Glutamatergic neuron (in vitro differentiated cells): ENCODE measurements around the gene CXXC5. TPM values are rescaled to one million over a fixed set of nuclear protein-coding genes. Genes with fewer than 3 reads are reported as not detected.
A peak's percentile ranks its signal among the peaks of the same experiment; 100 is the strongest.

Experiments used
- DNase-seq: peaks from one replicate; pipeline ENCODE4 v3.0.0; 2022
- H3K27ac Mint-ChIP-seq: one replicate; pipeline ENCODE4 v1.8.0; 2020; ENCODE audit warnings: mild to moderate bottlenecking, mixed read lengths, inconsistent platforms; ENCODE audit not compliant: unreplicated experiment
- H3K27me3 Mint-ChIP-seq: one replicate; pipeline ENCODE4 v1.8.0; 2020; ENCODE audit warnings: mild to moderate bottlenecking, moderate library complexity, mixed read lengths, inconsistent platforms; ENCODE audit not compliant: unreplicated experiment
- H3K36me3 Mint-ChIP-seq: one replicate; pipeline ENCODE4 v1.8.0; 2020; ENCODE audit warnings: mild to moderate bottlenecking, mixed read lengths, inconsistent platforms; ENCODE audit not compliant: unreplicated experiment
- H3K4me1 Mint-ChIP-seq: one replicate; pipeline ENCODE4 v1.8.0; 2020; ENCODE audit warnings: mild to moderate bottlenecking, low read depth, mixed read lengths, inconsistent platforms; ENCODE audit not compliant: unreplicated experiment
- H3K4me3 Mint-ChIP-seq: one replicate; pipeline ENCODE4 v1.8.0; 2020; ENCODE audit warnings: mild to moderate bottlenecking, mixed read lengths, inconsistent platforms; ENCODE audit not compliant: unreplicated experiment
- H3K9me3 Mint-ChIP-seq: one replicate; pipeline ENCODE4 v1.8.0; 2020; ENCODE audit warnings: mild to moderate bottlenecking, moderate library complexity, mixed read lengths, inconsistent platforms; ENCODE audit not compliant: unreplicated experiment
- CTCF ChIP-seq: fragments of 200-600 bp; sonication (generic); IDR thresholded peaks from one replicate; pipeline ENCODE4 v1.5.0; 2021; ENCODE audit not compliant: partially characterized antibody, unreplicated experiment
- total RNA-seq: library from RNA; stranded (reverse); fragmentation: NEBNext Ultra II Directional; extraction: Animal tissue kit (Norgen Biotek cat#: 25700); gene quantifications from one replicate; pipeline ENCODE4 v1.2.1, GENCODE V29; 2021; ENCODE audit not compliant: unreplicated experiment

CXXC5 gene
- total RNA-seq, 1 donor from 2014 or later = 130 TPM

DNA sequence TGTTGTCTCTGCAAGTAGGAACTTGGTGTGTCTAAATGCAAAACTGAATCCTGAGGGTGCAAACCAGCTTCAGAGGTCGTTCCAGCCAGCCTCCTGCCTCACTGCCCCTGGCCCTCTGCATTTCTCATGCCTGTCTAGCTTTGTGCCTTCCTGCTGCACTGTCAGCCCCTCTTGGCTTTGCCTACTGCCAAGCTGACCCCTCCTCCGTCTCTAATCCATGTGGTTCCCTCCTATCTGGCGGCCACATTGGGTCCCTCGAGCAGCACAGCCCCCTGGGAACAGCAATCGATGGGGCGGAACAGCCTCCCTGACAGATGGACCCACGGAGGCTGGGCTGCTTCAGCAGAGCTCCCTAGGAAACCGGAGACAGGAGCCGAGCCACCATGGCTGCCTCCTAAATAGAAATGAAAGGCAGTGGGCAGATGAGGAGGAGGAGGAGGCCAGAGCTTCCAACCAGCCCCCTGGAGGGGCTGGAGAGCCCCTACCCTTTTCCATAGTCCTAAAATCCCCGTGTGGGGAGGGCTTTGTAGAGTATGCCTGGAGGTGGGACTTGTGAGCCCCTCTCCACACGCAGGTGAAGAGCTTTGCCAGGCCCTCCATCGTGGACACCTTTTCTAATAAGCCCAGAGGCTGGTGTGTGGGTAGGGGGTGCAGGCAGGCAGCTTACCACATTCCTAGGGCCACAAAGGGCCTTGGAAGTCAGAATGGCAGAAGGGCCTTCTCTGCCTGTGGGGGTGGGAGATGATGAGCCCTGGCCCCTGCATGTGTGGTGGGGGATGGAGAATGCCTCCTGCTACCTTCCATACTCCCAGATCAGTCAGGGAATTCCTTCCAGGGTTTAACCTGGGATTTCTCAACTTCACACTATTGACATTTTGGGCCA is 9.2 kb upstream of the CXXC5 start:
- peak overlapping the region; percentile 90 for H3K4me3 Mint-ChIP-seq

GRCh38 chr5:139639619-139640380 is 8.3 kb upstream of the CXXC5 start:
- H3K4me3 Mint-ChIP-seq = peak overlapping the region; percentile 90
- H3K4me1 Mint-ChIP-seq = peaks cover 69% of the 10 kb centered on the region
- H3K36me3 Mint-ChIP-seq = no peaks in the 10 kb centered on the region
- no peak for DNase-seq
- H3K9me3 Mint-ChIP-seq = peaks cover 26% of the 10 kb centered on the region
- no peak for TF ChIP-seq CTCF
- H3K27me3 Mint-ChIP-seq = peaks cover 14% of the 10 kb centered on the region
- H3K27ac Mint-ChIP-seq = peak overlapping the region; percentile 100

More for the DNA sequence above, 9.2 kb upstream of the CXXC5 start:
- Mint-ChIP-seq H3K27me3 (peaks cover 19% of the 10 kb centered on the region), H3K27ac (peak overlapping the region; percentile 100), H3K36me3 (no peaks in the 10 kb centered on the region), H3K9me3 (peaks cover 26% of the 10 kb centered on the region), H3K4me1 (peaks cover 68% of the 10 kb centered on the region)
- no peak for TF ChIP-seq CTCF
- peak; percentile 92 for DNase-seq

DNA sequence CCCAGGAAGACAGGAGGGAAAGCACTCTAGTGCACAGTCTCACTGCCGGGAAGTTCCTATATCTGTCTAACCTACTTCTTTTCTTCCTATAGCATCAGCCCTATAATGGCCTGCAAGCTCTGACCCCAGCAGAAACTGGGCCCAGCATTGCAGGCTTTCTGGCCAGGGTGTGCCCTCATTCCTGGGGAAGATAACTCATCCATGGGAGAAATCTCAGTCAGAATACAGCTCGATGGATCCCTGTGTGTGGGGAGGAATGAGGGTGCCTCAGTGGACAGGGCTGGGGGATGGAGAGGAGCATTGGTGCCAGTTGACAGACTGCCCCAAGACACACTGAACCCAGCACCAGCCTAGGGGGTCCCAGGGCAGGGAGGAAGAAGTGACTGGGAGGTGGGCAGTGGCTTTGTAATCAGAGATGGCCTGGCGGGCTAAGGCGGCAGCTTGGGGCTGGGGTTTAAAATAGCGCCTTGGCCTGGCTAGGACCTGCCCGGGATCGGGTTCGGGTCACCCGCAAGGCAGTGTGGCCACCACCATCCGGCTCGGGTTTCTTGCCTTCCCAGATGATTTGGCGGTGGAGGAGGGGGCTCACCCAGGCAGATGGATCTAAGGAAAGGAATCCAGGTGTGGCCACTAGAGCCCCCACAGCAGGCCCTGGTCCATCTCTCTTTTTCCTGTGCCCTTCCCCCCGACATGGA is 7.6 kb upstream of the CXXC5 start:
- DNase-seq = no peak
- H3K36me3 Mint-ChIP-seq = no peaks in the 10 kb centered on the region

More for the DNA sequence above, 7.6 kb upstream of the CXXC5 start:
- Mint-ChIP-seq H3K4me1 (peaks cover 70% of the 10 kb centered on the region), H3K9me3 (peaks cover 29% of the 10 kb centered on the region), H3K27me3 (peaks cover 14% of the 10 kb centered on the region), H3K27ac (peak overlapping the region; percentile 100), H3K4me3 (peak overlapping the region; percentile 42)
- TF ChIP-seq CTCF = no peak
